Keratinocyte (primary cell): Measurements from ENCODE around the gene SSH2. TPM values are rescaled to one million over a fixed set of nuclear protein-coding genes. Genes with fewer than 3 reads are reported as not detected.
A peak's percentile ranks its signal among the peaks of the same experiment; 100 is the strongest.

Experiments used
- DNase-seq: peaks from one replicate; pipeline ENCODE4 v3.0.0-alpha.2; 2011; ENCODE audit warnings: low read depth, missing footprints, low spot score
- FAIRE-seq: peaks from 2 replicates; lab custom pipeline; 2011; peaks lifted over from hg19 to GRCh38; lab: Jason Lieb, UNC
- H2AFZ ChIP-seq: 2 replicates; pipeline ENCODE4 v1.6.0; 2012; ENCODE audit warnings: low read length, control low read depth, inconsistent platforms; ENCODE audit not compliant: control insufficient read depth
- H3K27ac ChIP-seq: 2 replicates; pipeline ENCODE4 v1.5.1; 2011; ENCODE audit warnings: low read length; ENCODE audit not compliant: control insufficient read depth, insufficient read depth
- H3K27me3 ChIP-seq: 3 replicates; pipeline ENCODE4 v1.6.0; 2011; ENCODE audit warnings: low read length; ENCODE audit not compliant: control insufficient read depth, insufficient read depth; ENCODE audit errors: extremely low read depth
- H3K36me3 ChIP-seq, 2 experiments: 2 replicates in 1 of 2; 3 replicates in 1 of 2; pipeline ENCODE4 v1.5.1; 2011; ENCODE audit warnings: low read length in 2 of 2, mild to moderate bottlenecking in 1 of 2; ENCODE audit not compliant: control insufficient read depth in 2 of 2, insufficient read depth in 2 of 2; ENCODE audit errors: extremely low read depth in 1 of 2
- H3K4me1 ChIP-seq: 3 replicates; pipeline ENCODE4 v1.5.1; 2011; ENCODE audit warnings: low read length; ENCODE audit not compliant: control insufficient read depth, insufficient read depth; ENCODE audit errors: extremely low read depth
- H3K4me2 ChIP-seq: 3 replicates; pipeline ENCODE4 v1.6.0; 2011; ENCODE audit warnings: low read depth, low read length; ENCODE audit not compliant: control insufficient read depth, insufficient read depth; ENCODE audit errors: extremely low read depth
- H3K4me3 ChIP-seq, 3 experiments: fragments of 200-600 bp in 1 of 3; sonication (generic) in 1 of 3; 2 replicates in 2 of 3; 3 replicates in 1 of 3; pipeline ENCODE4 v1.5.1; 2011 to 2016; ENCODE audit warnings: low read length in 3 of 3, mild to moderate bottlenecking in 3 of 3, control low read depth in 2 of 3, inconsistent platforms in 1 of 3, low read depth in 1 of 3, mixed read lengths in 1 of 3, mixed run types in 1 of 3, moderate library complexity in 1 of 3; ENCODE audit not compliant: control insufficient read depth in 2 of 3, insufficient read depth in 2 of 3; ENCODE audit errors: extremely low read depth in 1 of 3
- H3K79me2 ChIP-seq: 2 replicates; pipeline ENCODE4 v1.6.0; 2012; ENCODE audit warnings: low read length; ENCODE audit not compliant: control insufficient read depth, insufficient read depth
- H3K9ac ChIP-seq: 3 replicates; pipeline ENCODE4 v1.6.0; 2011; ENCODE audit warnings: low read length; ENCODE audit not compliant: control insufficient read depth, insufficient read depth; ENCODE audit errors: extremely low read depth
- H3K9me1 ChIP-seq: 3 replicates; pipeline ENCODE4 v1.6.0; 2011; ENCODE audit warnings: low read length; ENCODE audit not compliant: control insufficient read depth, insufficient read depth; ENCODE audit errors: extremely low read depth
- H3K9me3 ChIP-seq: 2 replicates; pipeline ENCODE4 v1.5.1; 2012; ENCODE audit warnings: low read depth, low read length; ENCODE audit not compliant: control insufficient read depth
- H4K20me1 ChIP-seq: 3 replicates; pipeline ENCODE4 v1.6.0; 2011; ENCODE audit warnings: low read length; ENCODE audit not compliant: control insufficient read depth, insufficient read depth; ENCODE audit errors: extremely low read depth
- EZH2 ChIP-seq: IDR thresholded peaks from one replicate; pipeline ENCODE4 v1.6.1; 2012; ENCODE audit warnings: inconsistent platforms, mild to moderate bottlenecking, low read length, moderate library complexity
- dilution Hi-C: fragments of 300-500 bp; cut with MboI; formaldehyde crosslinking; loops from one replicate; pipeline ENCODE4 v1.7.0; 2020; ENCODE audit warnings: low sequenced_read_pairs; ENCODE audit not compliant: extremely low pct_ligation_motif_present
- polyA plus RNA-seq, 5 experiments: library from polyadenylated mRNA; depleted of rRNA in 3 of 5; stranded (reverse) in 3 of 5; stranded (forward) in 1 of 5; unstranded in 1 of 5; fragments of >200 nt; gene quantifications; 1 replicate in 1 of 5; 2 replicates in 3 of 5; 3 replicates in 1 of 5; pipeline versions ENCODE4 v1.2.1 to v1.2.3, GENCODE V29; 2011 to 2012; ENCODE audit warnings: missing spikeins in 2 of 5, low read depth in 1 of 5, low replicate concordance in 1 of 5
- TF ChIP-seq, protein P1 (sequence below), 3 experiments: IDR thresholded peaks in 1 of 3; conservative IDR thresholded peaks in 1 of 3; optimal IDR thresholded peaks in 1 of 3; 2 replicates in 2 of 3; 3 replicates in 1 of 3; pipeline versions ENCODE3 to v1.5.1; 2011; ENCODE audit warnings: low read length in 3 of 3, mild to moderate bottlenecking in 3 of 3, moderate library complexity in 2 of 3, control low read depth in 1 of 3, inconsistent platforms in 1 of 3; ENCODE audit not compliant: insufficient read depth in 2 of 3; ENCODE audit errors: extremely low read depth in 1 of 3

SSH2 gene
- polyA plus RNA-seq, 1 donor (not counting 4 experiments of a cell fraction or from before 2014, with no cell fraction given): 13.9 TPM

DNA sequence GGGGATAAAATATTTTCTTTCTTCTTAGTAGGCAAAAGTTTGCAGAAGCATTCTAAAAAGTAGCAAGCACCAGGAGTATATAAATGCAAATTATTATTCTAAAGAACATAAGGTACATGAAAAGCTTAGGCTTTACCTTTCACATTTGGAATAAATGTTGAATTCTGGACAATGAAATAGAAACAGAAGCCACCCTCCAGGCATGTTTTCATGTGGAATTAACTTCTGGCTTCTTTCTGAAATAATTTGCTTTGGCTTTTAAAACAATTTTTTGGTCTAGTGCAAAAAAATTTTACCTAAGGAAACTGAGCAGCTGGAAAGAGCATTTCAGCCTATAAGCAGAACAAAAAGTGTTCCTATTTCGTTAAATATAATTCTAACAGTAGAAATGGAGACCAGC lies 197.8 kb downstream of the SSH2 start:
- dilution Hi-C loops: no loop called here
- H3K4me3 ChIP-seq: peak overlapping the region in 2 of 3 experiments; percentile 41 to 48

DNA sequence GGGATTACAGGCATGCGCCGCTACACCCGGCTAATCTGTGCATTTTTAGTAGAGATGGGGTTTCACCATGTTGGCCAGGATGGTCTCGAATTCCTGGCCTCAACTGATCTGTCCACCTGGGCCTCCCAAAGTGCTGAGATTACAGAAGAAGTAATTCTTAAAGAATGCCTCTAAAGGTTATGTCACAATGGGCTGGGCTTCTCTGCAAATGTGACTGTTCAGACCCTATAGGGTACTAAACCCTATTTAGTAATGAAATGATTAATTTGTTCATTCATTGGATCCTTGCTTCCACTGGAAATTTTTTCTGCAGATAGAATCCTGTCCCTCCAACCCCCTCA lies 198.5 kb downstream of the SSH2 start:
- no peaks in the 10 kb centered on the region for H3K27me3 ChIP-seq
- FAIRE-seq: no peak
- H3K36me3 ChIP-seq: peaks cover 0 to 3% of the 10 kb centered on the region in 2 experiments
- H3K9me1 ChIP-seq: no peaks in the 10 kb centered on the region
- no peak overlapping the region for H3K4me3 ChIP-seq
- no peaks in the 10 kb centered on the region for H4K20me1 ChIP-seq
- H3K4me2 ChIP-seq: no peak overlapping the region
- no peak for DNase-seq
- TF ChIP-seq, protein P1, sequence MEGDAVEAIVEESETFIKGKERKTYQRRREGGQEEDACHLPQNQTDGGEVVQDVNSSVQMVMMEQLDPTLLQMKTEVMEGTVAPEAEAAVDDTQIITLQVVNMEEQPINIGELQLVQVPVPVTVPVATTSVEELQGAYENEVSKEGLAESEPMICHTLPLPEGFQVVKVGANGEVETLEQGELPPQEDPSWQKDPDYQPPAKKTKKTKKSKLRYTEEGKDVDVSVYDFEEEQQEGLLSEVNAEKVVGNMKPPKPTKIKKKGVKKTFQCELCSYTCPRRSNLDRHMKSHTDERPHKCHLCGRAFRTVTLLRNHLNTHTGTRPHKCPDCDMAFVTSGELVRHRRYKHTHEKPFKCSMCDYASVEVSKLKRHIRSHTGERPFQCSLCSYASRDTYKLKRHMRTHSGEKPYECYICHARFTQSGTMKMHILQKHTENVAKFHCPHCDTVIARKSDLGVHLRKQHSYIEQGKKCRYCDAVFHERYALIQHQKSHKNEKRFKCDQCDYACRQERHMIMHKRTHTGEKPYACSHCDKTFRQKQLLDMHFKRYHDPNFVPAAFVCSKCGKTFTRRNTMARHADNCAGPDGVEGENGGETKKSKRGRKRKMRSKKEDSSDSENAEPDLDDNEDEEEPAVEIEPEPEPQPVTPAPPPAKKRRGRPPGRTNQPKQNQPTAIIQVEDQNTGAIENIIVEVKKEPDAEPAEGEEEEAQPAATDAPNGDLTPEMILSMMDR (optimal IDR thresholded peaks at IDR 0.05 in 1 of 3, IDR thresholded peaks at IDR 0.05 in 1 of 3, conservative IDR thresholded peaks at IDR 0.05 in 1 of 3; ENCODE audit: extremely low read depth in 1 of 3, insufficient read depth in 2 of 3, low read length in 3 of 3): no peak
- TF ChIP-seq EZH2: no peak
- peak overlapping the region; percentile 98 for H3K27ac ChIP-seq
- dilution Hi-C loops: no loop called here
- H3K9me3 ChIP-seq: no peaks in the 10 kb centered on the region
- no peak overlapping the region for H2AFZ ChIP-seq
- H3K4me1 ChIP-seq: peaks cover 35% of the 10 kb centered on the region
- H3K79me2 ChIP-seq: no peaks in the 10 kb centered on the region
- peak overlapping the region; percentile 83 for H3K9ac ChIP-seq

More for the DNA sequence above, 197.8 kb downstream of the SSH2 start:
- no peak for TF ChIP-seq EZH2
- TF ChIP-seq, protein P1 (optimal IDR thresholded peaks at IDR 0.05 in 1 of 3, IDR thresholded peaks at IDR 0.05 in 1 of 3, conservative IDR thresholded peaks at IDR 0.05 in 1 of 3; ENCODE audit: extremely low read depth in 1 of 3, insufficient read depth in 2 of 3, low read length in 3 of 3): no peak
- Histone ChIP-seq H3K9me3 (no peaks in the 10 kb centered on the region), H3K4me2 (peak overlapping the region; percentile 90), H3K27ac (peak overlapping the region; percentile 98), H3K4me1 (peaks cover 28% of the 10 kb centered on the region), H4K20me1 (no peaks in the 10 kb centered on the region), H3K9ac (peak overlapping the region; percentile 83), H3K36me3 (peaks cover 0 to 3% of the 10 kb centered on the region in 2 experiments), H2AFZ (peak overlapping the region; percentile 25), H3K9me1 (no peaks in the 10 kb centered on the region), H3K79me2 (no peaks in the 10 kb centered on the region), H3K27me3 (no peaks in the 10 kb centered on the region)
- FAIRE-seq: no peak
- DNase-seq: no peak
